Measurements from ENCODE around the gene WDR33.

The WDR33 gene

GRCh38 chr2:127654084-127654837 lies 156.7 kb downstream of the WDR33 start:
- no peak for DNase-seq
- in situ Hi-C loops (cut with HindIII; ENCODE audit: low pct_ligation_motif_present, low pct_unique_long_range_greater_than_20kb, low sequenced_read_pairs): no loop called here

GRCh38 chr2:127653421-127654083 lies 157.4 kb downstream of the WDR33 start:
- no peak for DNase-seq
- in situ Hi-C loops (cut with HindIII; ENCODE audit: low pct_ligation_motif_present, low pct_unique_long_range_greater_than_20kb, low sequenced_read_pairs): no loop called here

GRCh38 chr2:127652786-127653357 lies 158.1 kb downstream of the WDR33 start:
- in situ Hi-C loops (cut with HindIII; ENCODE audit: low pct_ligation_motif_present, low pct_unique_long_range_greater_than_20kb, low sequenced_read_pairs): no loop called here
- no peak for DNase-seq

GRCh38 chr2:127651971-127652550 lies 158.9 kb downstream of the WDR33 start:
- DNase-seq: no peak
- in situ Hi-C loops (cut with HindIII; ENCODE audit: low pct_ligation_motif_present, low pct_unique_long_range_greater_than_20kb, low sequenced_read_pairs): no loop called here

- no peak for DNase-seq
- in situ Hi-C loops (cut with HindIII; ENCODE audit: low pct_ligation_motif_present, low pct_unique_long_range_greater_than_20kb, low sequenced_read_pairs): no loop called here
Observed at GRCh38 chr2:127651381-127651809, 159.6 kb downstream of the WDR33 start.

Measured in ACHN (cell line).